Measurements from ENCODE around the gene MCMBP. TPM values are rescaled to one million over a fixed set of nuclear protein-coding genes. Genes with fewer than 3 reads are reported as not detected.

Gene MCMBP
- total RNA-seq, 4 donors from 2014 or later = 26.2 to 44.4 (median 35.5) TPM

DNA sequence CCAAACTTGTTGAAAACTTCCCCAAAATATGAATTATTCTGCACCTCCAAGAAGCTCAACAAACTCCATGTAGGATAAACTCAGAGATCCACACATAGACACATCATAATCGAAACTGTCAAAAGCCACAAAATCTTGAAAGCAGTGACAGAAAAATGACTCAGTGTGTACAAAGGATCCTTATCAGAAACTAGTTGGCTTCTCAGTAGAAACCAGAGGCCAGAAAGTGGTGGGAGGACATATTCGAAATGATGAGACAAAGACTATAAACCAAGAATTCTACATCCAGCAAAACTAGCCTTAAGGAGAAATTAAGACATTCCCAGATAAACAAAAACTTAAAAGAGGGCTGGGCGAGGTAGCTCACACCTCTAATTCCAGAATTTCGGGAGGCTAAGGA lies 38.5 kb downstream of the MCMBP start:
- in situ Hi-C loops (cut with MboI; ENCODE audit: low pct_ligation_motif_present in 1 of 4, low pct_unique_long_range_greater_than_20kb in 1 of 4, low sequenced_read_pairs in 3 of 4) (loop anchor here in 1 of 4 donors (25.0 kb wide), 1 partner anchor 147 kb away; no protein-coding TSS in a partner anchor), intact Hi-C loops (cut with DNase I; ENCODE audit: low total_unique reads) (no loop called here)
- Histone ChIP-seq H3K36me3 (peaks cover 0 to 86% (median 39%) of the 10 kb centered on the region in 4 donors), H3K27me3 (no peaks in the 10 kb centered on the region), H3K4me1 (no peaks in the 10 kb centered on the region), H3K4me3 (no peak overlapping the region), H3K27ac (no peak overlapping the region), H3K9me3 (no peaks in the 10 kb centered on the region)
- DNase-seq = no peak
- WGBS, 2 donors (ENCODE audit: low coverage in 1 of 2) = 79 to 90% methylated on average over 3 to 4 of the region's 4 CpGs
- no peak for TF ChIP-seq EP300 (IDR thresholded peaks at IDR 0.05; ENCODE audit: low read depth)
- no peak for TF ChIP-seq POLR2A (IDR thresholded peaks at IDR 0.05)
- TF ChIP-seq, protein P1, sequence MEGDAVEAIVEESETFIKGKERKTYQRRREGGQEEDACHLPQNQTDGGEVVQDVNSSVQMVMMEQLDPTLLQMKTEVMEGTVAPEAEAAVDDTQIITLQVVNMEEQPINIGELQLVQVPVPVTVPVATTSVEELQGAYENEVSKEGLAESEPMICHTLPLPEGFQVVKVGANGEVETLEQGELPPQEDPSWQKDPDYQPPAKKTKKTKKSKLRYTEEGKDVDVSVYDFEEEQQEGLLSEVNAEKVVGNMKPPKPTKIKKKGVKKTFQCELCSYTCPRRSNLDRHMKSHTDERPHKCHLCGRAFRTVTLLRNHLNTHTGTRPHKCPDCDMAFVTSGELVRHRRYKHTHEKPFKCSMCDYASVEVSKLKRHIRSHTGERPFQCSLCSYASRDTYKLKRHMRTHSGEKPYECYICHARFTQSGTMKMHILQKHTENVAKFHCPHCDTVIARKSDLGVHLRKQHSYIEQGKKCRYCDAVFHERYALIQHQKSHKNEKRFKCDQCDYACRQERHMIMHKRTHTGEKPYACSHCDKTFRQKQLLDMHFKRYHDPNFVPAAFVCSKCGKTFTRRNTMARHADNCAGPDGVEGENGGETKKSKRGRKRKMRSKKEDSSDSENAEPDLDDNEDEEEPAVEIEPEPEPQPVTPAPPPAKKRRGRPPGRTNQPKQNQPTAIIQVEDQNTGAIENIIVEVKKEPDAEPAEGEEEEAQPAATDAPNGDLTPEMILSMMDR (IDR thresholded peaks at IDR 0.05) = no peak
- no peak for TF ChIP-seq POLR2AphosphoS5 (IDR thresholded peaks at IDR 0.05)

DNA sequence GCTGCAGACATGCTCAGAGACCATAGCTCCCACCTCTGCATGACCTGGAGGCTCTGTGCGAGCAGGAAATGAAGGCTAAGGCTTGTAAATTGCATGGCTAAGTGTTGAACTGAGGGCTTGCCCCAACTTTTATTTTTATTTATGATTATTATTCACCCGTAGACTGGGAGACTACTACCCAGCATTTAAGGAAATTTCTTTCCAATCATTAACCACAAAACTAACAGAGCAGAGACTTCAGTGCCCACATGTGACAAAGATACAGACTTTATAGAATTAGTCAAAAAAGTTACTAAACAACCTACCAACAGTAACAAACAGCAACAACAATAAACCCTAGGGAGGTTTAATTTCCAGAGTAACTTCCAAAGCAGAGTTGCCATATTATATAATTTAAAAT lies 39.7 kb downstream of the MCMBP start:
- Histone ChIP-seq H3K27ac (no peak overlapping the region), H3K9me3 (no peaks in the 10 kb centered on the region), H3K4me1 (no peaks in the 10 kb centered on the region), H3K4me3 (no peak overlapping the region), H3K36me3 (peaks cover 0 to 83% (median 35%) of the 10 kb centered on the region in 4 donors), H3K27me3 (no peaks in the 10 kb centered on the region)
- in situ Hi-C loops (cut with MboI; ENCODE audit: low pct_ligation_motif_present in 1 of 4, low pct_unique_long_range_greater_than_20kb in 1 of 4, low sequenced_read_pairs in 3 of 4) (loop anchor here in 1 of 4 donors (25.0 kb wide), 1 partner anchor 146 kb away; no protein-coding TSS in a partner anchor), intact Hi-C loops (cut with DNase I; ENCODE audit: low total_unique reads) (no loop called here)
- TF ChIP-seq, protein P1 (IDR thresholded peaks at IDR 0.05) = no peak
- TF ChIP-seq POLR2A (IDR thresholded peaks at IDR 0.05) = no peak
- no peak for TF ChIP-seq EP300 (IDR thresholded peaks at IDR 0.05; ENCODE audit: low read depth)
- TF ChIP-seq POLR2AphosphoS5 (IDR thresholded peaks at IDR 0.05) = no peak
- 45 to 80% methylated on average over 1 to 2 of the region's 2 CpGs for WGBS, 2 donors (ENCODE audit: low coverage in 1 of 2)
- DNase-seq = no peak

DNA sequence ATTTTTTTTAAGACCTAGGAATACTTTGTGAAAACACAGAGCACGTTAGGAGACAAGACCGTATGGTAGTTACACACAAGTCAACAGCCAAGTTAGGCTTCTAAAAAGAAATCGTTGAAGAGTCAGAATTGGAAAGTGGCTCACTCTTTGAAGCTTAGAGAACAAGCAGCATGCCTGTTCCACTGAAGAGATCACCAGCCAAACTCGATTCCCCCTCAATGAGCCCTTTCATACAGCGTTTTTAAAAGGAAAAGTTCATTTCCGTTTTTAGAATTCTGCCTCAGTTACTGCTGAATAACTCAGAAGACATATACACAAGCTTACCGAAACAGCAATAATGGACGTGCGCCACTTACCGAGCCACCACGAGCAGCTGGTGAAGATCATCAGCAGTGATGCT lies 41.0 kb downstream of the MCMBP start:
- H3K36me3 ChIP-seq = peaks cover 0 to 82% (median 31%) of the 10 kb centered on the region in 4 donors
- no peak for TF ChIP-seq POLR2AphosphoS5 (IDR thresholded peaks at IDR 0.05)
- TF ChIP-seq POLR2A (IDR thresholded peaks at IDR 0.05) = no peak
- TF ChIP-seq, protein P1 (IDR thresholded peaks at IDR 0.05) = no peak
- no peak for TF ChIP-seq EP300 (IDR thresholded peaks at IDR 0.05; ENCODE audit: low read depth)
- no peaks in the 10 kb centered on the region for H3K27me3 ChIP-seq
- H3K9me3 ChIP-seq = no peaks in the 10 kb centered on the region
- in situ Hi-C loops (cut with MboI; ENCODE audit: low pct_ligation_motif_present in 1 of 4, low pct_unique_long_range_greater_than_20kb in 1 of 4, low sequenced_read_pairs in 3 of 4) = loop anchor here in 1 of 4 donors (25.0 kb wide), 1 partner anchor 144 kb away; no protein-coding TSS in a partner anchor
- H3K4me1 ChIP-seq = no peaks in the 10 kb centered on the region
- intact Hi-C loops (cut with DNase I; ENCODE audit: low total_unique reads) = no loop called here
- DNase-seq = no peak
- H3K4me3 ChIP-seq = no peak overlapping the region
- 84 to 94% methylated on average over 11 of the region's 11 CpGs for WGBS, 2 donors (ENCODE audit: low coverage in 1 of 2)
- H3K27ac ChIP-seq = no peak overlapping the region

DNA sequence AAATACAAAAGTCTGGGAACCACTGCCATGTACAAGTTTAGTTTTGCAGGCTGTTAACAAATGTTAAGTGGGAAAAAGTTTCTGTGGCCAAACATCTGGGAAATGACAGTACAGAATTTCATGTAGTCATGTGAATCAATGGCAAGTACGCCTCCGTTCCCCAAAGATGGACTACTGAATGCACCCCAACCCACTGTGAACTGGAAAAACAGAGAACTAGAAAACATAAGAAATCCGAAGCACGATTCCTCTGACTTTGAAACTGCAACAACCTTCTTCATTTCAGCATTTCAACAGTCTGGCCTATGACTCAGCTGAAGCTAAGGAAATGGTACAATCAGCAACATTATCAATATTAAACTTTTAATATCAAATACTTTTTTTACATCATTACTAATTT lies 41.8 kb downstream of the MCMBP start:
- Histone ChIP-seq H3K4me1 (no peaks in the 10 kb centered on the region), H3K27ac (no peak overlapping the region), H3K4me3 (no peak overlapping the region), H3K9me3 (no peaks in the 10 kb centered on the region), H3K27me3 (no peaks in the 10 kb centered on the region), H3K36me3 (peaks cover 0 to 74% (median 30%) of the 10 kb centered on the region in 4 donors)
- in situ Hi-C loops (cut with MboI; ENCODE audit: low pct_ligation_motif_present in 1 of 4, low pct_unique_long_range_greater_than_20kb in 1 of 4, low sequenced_read_pairs in 3 of 4) (loop anchor here in 1 of 4 donors (25.0 kb wide), 1 partner anchor 144 kb away; no protein-coding TSS in a partner anchor), intact Hi-C loops (cut with DNase I; ENCODE audit: low total_unique reads) (no loop called here)
- no peak for DNase-seq
- WGBS, 2 donors (ENCODE audit: low coverage in 1 of 2) = 79 to 89% methylated on average over 2 to 4 of the region's 4 CpGs
- TF ChIP-seq POLR2A (IDR thresholded peaks at IDR 0.05) (no peak), EP300 (IDR thresholded peaks at IDR 0.05; ENCODE audit: low read depth) (no peak), POLR2AphosphoS5 (IDR thresholded peaks at IDR 0.05) (no peak)
- TF ChIP-seq, protein P1 (IDR thresholded peaks at IDR 0.05) = no peak
